GM21381 (cell line): ENCODE measurements around the gene LRCH4.

Source experiments
- ATAC-seq: cut with Tn5 transposase; IDR thresholded peaks from one replicate; pipeline ENCODE4 v1.9.1; 2021; ENCODE audit warnings: mild to moderate bottlenecking, moderate library complexity; ENCODE audit not compliant: unreplicated experiment

LRCH4 gene

DNA sequence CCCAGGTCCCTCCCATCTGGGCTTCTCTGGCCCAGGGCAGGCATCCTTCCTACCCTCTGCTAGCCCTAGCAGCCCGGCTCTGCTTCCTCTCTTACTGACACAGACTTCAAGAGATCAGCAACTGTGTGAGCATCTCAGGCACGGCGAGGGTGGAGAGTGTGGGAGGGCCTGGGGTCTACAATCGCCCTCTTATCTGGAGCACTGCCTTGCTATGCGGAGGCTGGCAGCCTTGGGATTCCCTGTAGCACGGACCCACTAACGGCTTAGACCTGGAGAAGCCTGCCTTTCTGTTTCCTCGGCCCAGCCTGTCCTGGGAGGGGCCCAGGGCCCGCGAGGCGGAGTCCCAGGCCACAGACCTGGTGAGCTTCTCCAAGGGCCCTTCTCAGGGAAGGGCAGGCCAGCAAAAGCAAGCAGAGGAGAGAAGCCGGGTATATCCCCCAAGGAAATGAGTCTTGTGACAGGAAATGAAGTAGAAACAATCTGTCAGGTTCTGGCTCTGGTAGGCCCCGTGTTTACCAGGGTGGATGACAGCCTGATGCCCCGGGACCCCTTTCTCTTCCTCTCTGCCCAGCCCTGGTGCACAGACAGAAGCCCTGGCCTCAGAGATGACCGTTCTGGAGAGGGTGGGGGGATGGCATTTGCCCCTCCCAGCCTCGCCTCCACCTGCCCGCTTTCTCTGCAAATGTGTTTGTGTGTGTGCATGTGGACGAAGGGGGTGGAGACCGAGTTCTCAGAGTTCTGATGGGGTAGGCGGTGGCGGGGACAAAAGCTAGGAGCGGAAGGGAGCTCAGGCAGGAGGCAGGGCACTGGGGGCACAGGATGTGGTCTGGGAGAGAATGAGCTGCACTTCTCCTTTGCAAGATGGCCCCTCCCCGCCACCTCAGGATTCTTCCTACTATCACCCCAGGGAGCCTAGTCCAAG is 2.5 kb downstream of the LRCH4 start:
- no peak for ATAC-seq

DNA sequence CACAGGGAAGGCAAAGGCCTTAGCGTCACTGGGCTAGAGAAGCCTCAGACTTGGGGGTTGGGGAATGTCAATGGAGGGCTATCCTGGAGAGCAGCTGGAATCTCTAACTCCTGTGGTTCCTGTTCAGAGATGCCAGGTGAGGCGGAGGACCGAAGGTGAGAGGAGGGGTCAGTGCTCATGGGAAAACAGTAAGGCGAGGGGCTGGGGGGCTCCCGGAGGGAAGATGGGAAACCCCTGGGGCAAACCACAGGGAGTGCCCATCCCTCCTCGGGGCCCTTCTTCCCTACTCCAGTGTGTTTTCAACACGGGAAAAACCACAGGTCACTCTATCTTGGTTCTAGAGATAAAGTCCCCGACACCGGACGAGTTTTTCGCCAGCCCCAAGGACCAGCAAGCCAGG is 3.3 kb downstream of the LRCH4 start:
- no peak for ATAC-seq

GRCh38 chr7:100582041-100582579 is 3.8 kb downstream of the LRCH4 start:
- ATAC-seq: no peak

GRCh38 chr7:100580466-100581283 is 5.3 kb downstream of the LRCH4 start:
- no peak for ATAC-seq

DNA sequence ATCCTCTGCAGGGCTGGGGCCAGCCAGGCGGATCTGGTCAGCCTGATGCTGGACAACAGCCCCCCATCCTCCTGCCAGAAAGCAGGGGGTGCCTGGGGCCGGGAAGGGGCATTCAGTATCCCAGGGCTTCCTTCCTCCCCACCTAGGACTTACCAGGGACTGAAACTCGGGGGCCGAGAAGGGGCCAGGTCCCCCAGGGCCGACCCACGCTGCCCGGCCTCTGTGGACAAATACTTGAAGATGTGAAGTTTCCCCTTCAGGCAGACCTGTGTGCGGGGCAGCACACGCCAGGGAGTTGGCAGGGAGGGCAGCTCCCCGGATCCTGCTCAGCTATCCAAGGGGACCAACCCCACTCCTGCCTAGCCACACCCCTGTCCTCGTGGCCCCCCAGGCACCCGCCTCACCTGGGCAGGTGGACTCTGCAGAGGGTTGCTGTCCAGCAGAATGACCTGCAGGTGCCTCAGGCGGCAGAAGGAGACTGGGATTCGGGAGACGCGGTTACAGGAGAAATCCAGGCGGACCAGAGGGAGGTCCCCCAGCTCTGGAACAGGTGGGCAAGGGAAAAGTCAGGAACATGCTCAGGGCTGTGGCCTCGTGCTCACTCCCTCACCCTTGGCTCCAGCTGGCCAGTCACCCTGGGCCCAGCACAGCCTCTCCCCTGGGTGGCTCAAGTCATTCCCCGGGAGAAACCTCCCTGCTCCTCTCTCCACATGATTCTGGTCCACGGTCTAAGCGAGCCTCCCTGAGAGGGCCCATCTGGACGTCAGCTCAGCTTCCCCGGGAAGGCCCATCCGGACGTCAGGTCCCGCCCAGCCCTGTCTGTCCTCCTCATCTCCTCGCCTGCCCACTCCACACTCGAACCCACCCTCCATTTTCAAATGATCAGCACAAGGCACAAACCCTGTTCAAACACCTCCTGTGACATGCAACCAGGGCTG is 7.4 kb downstream of the LRCH4 start:
- no peak for ATAC-seq

DNA sequence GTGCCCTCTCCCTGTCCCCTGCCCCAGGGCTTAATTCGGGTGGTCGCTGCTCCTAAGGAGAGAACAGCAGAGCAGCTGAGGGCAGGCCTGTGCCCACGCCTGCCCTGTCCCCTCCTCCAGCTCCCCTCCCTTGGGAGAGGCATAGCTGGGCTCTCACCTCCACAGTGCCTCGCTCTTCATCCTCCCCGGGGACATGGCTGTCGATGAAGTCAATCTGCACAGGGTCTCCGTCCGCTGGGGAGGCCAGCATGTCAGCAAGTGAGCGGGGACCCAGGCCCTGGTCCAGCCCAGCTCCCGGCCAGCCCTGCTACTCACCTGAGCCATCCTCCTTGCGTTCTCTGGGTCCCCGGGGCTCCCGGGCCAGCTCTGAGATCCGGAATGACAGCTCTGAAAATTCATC is 8.4 kb downstream of the LRCH4 start:
- ATAC-seq: no peak

DNA sequence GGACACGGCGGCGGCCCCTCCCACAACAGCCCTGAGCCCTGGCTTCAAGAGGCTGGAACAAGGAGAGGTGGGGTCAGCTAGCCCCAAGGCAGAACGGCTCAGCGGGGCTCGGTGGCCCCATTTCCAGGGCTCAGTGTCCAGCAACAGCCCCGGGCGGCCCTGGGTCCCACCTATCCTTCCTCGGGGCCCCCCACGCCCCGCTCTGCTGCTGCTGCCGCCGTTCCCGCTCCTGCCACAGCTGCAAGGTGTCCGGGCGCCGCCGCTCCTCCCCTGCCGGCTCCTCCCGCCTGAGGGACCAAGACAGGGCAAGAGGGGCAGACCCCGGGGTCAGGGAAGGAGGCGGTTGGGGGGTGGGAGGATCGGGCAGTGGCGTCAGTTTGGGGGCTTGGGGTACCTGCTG is 8.8 kb downstream of the LRCH4 start:
- ATAC-seq: no peak

GRCh38 chr7:100576384-100576993 is 9.4 kb downstream of the LRCH4 start:
- ATAC-seq: no peak

DNA sequence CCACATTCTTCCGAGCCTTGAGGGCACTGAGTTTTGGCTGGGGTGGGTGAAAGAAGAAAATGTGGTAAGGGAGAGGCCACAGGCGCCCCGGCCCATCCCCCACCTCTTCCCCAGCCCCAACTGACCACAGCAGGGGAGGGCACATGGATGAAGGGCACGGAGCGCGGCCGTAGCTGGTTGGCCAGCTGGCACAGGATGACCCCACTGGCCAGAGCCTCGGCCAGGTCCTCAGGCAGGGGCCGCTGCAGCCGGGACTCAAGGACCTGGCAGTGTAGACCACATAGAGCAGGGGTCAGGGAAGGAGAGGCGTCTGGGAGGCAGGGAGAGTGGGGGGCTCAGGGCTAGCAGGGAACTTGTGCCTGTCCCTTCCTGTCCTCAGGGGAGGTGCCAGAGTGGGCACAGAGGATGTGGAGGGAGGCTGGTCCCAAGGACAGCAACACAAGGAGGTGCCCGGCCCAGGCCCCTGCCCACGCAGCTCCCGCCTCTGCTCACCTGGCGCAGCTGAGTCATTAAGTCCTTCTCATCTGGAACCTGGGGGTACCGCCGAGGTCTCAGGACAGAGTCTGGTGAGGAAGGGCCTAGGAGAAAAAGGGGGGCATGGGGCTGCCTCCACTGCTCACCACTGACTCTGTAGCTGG is 10.1 kb downstream of the LRCH4 start:
- no peak for ATAC-seq

DNA sequence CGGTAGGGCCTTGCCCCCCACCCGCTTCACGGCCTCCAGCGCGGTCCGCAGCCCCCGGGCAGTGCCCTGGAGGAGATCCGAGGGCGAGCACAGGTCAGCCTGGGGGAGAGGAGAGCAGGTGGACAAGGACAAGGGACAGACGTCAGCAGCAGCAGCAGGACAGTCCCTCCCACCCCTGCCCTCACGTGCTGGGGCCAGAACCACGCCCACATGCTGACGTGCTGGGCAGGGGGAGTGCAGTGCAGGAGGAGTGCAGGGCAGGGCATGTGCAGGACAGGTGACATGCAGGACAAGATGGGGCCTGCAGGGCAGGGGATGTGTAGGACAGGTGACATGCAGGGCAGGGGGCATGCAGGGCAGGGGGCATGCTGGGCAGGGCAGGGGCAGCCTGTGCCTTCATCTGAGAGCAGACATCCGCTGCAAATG is 10.7 kb downstream of the LRCH4 start:
- ATAC-seq: no peak

DNA sequence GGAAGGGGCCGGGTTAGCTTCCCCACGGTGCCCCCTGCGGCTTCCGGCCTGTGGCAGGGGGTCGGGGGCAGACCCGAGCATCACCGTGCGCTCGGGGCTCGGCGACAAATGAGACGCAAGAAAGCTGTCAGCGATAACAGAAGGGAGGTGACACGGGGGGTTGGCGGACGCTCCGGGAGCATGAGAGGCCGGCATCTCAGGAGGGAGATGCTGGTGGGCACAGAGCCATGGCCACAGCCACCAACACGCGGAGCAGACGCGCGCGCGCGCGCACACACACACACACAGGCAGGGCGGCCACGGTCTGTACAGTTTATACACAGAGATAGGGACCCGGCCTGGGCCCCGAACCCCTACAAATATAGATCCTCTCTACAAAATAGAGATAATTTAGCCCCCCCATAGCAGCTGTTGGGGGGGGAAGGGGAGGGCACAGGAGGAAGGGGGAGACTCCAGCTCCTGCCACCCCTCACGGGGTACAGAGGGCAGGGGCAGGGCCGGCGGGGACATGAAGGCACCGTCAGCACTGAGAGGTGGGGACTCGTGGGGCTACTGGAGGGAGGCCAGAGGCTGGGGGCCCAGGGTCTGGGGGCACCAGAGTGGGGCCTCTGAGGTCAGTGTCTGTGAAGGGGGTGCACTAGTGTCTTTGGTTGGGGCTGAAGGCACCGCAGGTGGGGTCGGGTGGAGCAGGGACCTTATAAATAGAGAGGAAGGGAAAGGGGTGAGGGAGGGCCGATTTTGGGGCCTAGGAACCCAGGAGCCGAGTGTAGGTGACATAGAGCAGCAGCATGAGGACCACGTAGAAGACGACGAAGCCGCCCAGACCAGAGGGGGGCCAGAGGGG is 11.3 kb downstream of the LRCH4 start:
- no peak for ATAC-seq

- ATAC-seq: no peak
Observed at GRCh38 chr7:100573691-100574361, 12.1 kb downstream of the LRCH4 start, which contains the start of gene SAP25. SAP25 (minus strand) TSS chr7:100573900; CDS start chr7:100573742, 158 bp downstream.

- no peak for ATAC-seq
Observed at GRCh38 chr7:100572949-100573675, 12.8 kb downstream of the LRCH4 start.

- no peak for ATAC-seq
Observed at GRCh38 chr7:100572281-100572948, 13.5 kb downstream of the LRCH4 start.

DNA sequence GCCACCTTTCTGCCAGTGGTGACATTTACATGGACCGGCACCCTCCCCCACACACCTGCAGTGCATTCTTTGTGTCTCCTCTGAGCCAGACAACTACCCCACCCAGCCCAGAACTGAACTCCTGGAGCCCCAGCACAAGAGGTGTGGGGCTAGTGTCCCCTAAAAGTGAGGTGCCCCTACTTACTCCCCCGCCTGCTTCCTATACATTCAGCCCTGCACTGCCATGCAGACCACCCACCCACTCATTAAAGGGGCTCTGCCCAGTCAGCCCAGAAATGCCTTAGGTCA is 14.2 kb downstream of the LRCH4 start:
- no peak for ATAC-seq

DNA sequence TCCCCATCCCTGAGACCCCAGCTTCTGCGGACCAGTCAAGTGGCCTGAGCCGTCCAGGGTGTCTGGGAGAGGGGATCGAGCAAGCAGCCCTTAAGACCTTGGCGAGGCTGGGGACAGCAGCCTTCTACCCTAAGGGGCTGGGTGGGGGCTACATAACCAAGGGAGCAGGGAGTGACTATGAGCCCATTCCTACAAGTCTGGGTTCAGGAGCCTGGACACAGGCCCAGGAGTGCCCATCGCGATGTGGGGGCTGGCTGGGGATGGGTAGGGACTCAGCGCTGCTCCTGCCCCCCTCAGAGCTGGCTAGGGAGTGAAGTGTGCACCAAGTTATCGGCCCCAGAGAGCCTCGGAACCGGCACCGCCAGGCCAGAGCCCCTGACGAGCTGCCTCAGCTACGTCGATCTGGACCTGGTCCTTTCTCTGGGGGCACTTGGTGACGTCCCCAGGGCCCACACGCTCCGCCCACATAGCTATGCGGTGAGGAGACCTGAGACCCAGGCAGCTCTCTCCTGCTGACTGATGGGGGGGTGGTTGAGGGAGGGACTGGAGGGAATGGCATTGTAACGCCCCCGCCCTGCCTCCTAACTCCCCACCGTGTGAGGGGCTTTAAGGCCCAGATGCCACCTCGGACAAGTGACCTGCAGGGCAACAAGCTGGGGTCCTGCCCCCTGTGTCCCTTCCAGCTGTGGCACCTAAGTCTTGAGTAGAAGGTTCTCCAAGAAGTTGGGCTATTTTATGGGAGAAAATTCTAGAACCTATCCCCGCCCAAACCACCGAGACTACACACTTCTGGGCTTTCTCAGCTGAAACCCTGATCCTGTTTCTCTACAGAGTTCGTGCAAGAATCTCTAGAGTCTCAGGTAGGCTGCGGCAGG is 14.7 kb downstream of the LRCH4 start:
- ATAC-seq: no peak
